ENCODE results near the gene TRIM43.
"Not testable (repeated sequence)": the region's sequence is repeated elsewhere in the genome, so short reads cannot be mapped to it uniquely, and the experiment has no call there.

The TRIM43 gene

DNA sequence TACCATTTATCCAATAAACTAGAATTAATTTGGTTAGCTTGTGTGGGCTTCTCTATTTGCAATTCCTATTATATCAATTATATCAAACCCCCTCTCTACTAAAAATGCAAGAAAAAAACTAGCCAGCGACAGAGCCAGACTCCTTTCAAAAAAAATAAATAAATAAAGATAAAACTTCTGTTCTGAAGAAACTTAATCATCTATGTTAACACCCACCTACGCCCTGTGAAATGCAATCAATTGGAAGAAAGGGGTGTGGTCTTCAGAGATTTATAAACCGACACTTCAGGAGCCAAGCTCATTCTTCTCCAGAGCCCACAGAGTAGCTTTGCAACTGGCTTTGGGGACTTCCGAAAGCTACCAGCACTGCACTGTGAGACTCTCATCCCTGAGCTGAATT lies at the start of gene TRIM43:
Gene TRIM43, plus strand, starts transcription at position 301 of the 400 bp plus-strand sequence. CDS start 2,023 bp downstream, outside the sequence.
- not testable (repeated sequence) for DNase-seq (ENCODE audit: low read depth)

DNA sequence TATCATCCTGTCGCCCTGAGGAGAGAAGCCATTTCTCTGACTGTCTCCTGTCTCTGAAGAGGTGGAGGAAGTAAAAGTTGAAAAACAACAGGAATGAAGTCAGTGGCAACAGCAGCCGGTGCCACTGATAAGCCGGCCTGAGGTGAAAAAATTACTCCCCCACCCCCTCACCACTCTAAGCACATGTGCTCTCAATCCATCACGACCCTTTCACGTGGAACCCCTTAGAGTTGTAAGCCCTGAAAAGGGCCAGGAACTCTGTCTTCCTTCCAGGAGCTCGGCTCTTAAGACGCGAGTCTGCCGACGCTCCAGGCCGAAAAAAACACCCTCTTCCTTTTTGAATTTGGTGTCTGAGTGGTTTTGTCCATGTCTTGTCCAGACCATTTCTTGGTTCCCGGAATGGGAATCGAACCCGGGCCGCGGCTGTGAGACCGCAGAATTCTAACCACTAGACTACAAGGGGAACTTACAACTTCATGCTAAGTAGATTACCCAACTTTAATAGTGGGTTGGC lies 40.7 kb upstream of the TRIM43 start:
- no peak for DNase-seq (ENCODE audit: low read depth)

DNA sequence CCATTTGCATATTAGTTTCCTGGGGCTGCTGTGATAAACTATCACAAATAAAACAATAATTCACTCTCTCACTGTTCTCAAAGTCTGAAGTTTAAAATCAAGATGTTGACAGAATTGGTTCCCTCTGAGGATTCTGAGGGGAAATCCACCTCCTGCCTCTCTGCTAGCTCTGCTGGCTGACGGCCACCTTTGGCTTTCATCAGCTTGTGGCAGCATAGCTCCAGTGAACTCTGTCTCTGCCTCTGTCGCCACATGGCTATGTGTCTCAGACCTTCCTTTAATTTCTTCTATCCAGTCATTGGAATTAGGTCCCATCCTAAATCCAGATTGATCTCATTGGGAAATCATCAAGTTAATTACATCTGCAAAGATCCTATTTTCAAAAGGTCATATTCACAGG lies 38.9 kb upstream of the TRIM43 start:
- no peak for DNase-seq (ENCODE audit: low read depth)

DNA sequence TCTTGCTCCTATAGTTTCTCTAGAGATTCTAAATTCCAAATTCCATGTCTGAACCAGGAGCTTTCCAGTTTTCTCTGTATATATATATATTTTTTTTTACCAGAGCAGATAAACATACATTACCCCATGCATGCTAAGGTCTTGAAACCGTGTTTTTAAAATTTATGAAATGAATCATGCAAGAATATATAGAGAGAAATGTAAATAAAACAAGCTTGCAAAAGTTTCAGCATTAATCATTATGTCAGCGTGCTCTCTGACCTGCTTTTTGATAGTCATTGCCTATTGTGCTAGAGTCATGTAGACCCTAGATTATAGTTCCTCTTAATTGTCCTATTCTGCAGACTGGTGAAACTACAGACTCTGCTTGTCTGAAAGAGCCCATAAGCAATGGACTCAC lies 22.6 kb upstream of the TRIM43 start:
- no peak for DNase-seq (ENCODE audit: low read depth)

DNA sequence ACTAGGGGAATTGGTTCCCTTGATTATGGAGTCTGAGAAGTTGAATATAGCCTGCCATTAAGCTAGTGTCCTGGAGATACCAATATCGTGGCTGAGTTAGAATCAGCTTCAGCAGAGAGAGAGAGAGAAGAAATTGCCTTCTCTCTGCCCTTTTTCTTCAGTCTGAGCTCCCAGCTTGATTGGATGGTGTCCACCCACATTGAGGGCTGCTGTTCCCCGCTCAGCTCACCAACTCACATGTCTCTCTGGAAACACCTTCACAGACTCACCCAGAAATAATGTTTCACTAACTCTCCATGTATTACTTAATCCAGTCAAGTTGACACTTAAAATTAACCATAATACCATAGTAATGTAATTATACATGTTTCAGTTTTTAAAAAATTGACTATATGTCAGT lies 17.9 kb upstream of the TRIM43 start:
- DNase-seq (ENCODE audit: low read depth): no peak

DNA sequence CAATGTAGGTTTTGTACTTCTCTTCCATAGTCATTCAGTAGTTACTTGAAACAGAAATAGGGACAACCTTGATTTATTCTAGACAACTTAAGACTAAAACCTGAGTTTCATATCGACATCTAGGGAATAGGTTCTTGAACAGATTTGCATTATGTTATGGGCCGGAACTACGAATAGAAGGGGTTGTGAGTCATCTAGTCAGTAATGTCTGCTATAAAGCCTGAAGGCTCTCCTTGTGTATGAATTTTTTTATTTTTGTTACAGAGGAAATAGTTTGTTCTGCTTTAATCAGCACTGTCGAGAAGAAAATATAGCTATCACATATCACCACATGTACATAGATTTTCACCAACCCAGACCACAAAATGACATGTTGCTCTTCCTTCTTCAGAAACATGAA lies 17.3 kb upstream of the TRIM43 start:
- no peak for DNase-seq (ENCODE audit: low read depth)

DNA sequence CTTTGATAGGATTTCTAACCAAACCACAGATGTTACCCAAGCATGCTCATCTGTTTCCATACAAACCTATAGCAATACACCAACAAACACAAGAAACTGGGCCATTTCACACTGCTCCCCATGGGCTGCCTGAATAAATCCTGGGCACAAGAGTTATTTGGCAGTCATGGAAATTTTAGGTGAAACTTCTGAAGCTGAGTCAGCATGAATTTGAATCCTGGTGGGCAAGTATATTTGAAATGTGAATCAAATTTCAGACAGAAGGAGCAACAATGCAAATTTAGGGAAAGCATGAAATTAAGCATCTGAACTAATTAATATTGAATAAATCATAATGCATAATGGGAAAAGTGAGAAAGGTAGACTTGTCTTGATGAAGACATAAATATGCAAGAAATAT lies 15.9 kb upstream of the TRIM43 start:
- DNase-seq (ENCODE audit: low read depth): no peak

DNA sequence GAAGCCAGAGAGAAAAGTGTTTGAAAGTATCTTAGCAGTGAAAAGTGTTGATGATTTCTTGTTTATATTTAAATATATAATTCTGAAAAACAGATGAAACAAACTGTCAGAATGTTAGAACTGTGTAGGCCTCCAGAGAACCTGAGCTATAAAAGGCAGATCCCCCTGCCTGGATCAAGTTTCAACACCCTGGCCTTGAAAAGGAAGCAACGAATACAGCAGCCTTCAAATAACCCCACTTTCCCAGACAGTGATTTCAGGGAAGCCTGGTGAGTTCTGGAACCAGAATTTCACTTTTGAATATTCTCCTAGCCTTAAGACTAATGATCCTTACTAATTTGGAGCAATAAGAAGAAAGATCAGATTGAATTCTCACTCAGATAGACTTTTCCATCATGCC lies 13.3 kb upstream of the TRIM43 start:
- DNase-seq (ENCODE audit: low read depth): no peak

DNA sequence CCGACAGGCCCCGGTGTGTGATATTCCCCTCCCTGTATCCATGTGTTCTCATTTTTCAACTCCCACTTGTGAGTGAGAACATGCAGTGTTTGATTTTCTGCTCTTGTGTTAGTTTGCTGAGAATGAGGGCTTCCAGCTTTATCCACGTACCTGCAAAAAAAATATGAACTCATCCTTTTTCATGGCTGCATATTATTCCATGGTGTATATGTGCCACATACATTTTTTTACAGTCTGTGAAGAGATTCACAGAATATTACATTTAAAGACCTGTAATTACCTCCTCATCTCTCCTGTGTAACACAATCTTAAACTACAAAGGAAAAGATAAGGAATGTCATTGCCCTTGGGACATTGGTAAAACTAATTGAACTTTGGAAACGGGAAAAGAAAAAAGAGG lies 8.3 kb upstream of the TRIM43 start:
- not testable (repeated sequence) for DNase-seq (ENCODE audit: low read depth)

DNA sequence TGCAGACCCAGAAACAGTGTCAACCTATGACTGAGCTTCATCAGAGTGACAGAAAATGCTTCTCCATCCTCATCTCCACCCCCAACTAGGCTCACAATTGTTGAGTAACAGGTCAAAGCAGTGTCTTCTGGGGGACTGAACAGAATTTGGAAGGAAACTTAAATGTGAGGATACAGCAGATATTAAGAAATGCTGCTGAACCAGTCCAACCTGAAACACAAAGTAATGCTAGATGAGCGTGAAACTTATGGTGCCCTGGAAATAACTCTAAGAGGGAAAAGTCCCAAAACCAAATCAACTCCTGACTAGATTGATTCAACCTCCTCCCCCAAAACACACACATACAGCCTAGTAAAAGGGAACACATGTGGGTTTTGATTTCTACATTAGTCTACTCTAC lies 7.5 kb upstream of the TRIM43 start:
- not testable (repeated sequence) for DNase-seq (ENCODE audit: low read depth)

DNA sequence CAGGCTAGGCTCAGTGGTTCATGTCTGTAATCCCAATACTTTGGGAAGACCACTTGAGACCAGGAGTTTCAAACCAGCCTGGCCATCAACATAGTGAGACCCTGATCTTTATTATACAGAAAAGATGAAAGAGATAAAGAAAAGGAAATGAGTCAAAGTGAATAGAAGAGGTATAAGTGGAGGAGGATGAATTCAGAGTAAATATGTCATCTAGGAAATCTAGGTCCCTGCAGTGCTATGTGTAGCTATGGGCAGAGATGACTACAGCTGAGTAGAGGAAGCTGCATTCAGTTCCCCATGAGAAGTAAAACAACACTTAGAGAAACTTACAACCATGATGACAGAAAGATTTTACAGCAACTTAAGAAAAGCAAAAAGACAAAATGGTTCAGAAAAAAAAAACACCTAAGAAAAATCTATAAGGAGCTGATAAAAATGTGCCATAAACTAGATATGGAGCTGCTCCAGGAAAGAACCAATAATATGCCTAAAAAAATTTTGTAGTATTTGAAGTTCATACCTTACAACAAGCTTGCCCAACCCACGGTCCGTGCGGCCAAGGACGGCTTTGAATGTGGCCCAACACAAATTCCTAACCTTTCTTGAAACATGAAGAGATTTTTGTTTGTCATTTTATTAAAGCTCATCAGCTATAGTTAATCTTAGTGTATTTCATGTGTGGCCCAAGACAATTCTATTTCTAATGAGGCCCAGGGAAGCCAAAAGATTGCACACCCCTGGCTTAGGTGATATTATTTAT lies 1.8 kb upstream of the TRIM43 start:
- DNase-seq (ENCODE audit: low read depth): not testable (repeated sequence)

DNA sequence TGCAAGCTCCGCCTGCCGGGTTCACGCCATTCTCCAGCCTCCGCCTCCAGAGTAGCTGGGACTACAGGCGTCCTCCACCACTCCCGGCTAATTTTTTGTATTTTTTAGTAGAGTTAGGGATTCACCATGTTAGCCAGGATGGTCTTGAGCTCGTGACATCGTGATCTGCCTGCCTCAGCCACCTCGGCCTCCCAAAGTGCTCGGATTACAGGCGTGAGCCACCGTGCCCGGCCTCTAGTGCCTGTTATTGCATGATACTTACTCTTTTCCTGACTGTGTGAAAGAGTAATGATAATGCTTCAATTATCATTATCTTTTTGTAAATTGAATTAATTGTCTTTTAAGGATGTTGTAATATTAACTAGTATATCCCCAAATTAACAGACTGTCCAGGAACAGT lies 1.2 kb downstream of the TRIM43 start:
- DNase-seq (ENCODE audit: low read depth): not testable (repeated sequence)

DNA sequence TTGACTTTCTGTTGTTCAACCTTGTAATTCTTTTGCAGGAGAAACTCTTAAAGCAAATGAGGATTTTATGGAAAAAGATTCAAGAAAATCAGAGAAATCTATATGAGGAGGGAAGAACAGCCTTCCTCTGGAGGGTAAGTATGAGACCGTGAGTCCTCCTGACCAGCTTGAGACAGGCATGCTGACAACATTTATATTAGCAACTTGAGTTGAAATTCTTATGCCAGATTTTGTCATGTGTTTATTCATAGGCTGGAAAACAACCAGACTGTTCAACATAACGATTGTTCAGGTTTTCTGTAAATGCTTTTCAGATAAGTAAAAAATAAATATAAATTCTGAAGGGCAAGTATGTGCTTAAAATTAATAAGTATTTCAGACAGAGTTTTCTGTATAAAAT lies 3.2 kb downstream of the TRIM43 start:
- not testable (repeated sequence) for DNase-seq (ENCODE audit: low read depth)

DNA sequence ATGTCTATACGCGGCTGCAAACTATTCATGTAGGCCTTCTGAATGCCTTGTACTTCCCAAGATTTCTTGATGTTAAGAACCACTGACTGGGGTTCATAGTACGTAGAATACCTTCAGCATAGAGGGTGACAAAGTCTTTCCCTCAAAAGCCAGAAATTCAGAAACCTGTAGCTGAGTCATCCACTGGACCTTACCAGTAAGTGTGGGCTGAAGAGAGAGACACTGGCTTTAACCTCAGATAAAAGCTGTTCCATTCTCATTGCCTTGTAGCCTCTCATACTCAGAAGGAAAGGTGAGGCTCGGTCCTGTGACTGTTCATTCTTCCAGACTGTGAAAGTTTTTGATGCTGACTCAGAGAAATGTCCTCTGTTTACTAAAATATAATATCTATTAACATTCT lies 9.5 kb downstream of the TRIM43 start:
- not testable (repeated sequence) for DNase-seq (ENCODE audit: low read depth)

DNA sequence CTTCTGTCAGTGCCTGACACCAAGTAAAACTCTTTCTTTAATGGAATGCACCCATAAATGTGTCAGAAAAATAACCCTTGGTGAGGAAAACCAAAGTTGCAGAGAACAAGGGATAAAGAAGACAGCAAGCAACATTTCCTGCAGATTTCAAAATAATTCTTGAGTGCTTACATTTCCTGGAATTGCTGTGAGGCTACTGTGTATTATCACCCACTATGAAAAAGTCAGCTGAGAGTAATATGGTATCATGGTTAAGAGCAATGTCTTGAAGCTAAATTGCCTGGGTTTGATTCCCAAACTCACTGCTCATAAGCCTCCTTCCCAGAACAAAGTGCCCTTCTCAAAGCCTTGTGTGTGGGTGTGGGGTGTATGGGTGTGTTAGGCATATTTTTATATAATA lies 10.3 kb downstream of the TRIM43 start:
- not testable (repeated sequence) for DNase-seq (ENCODE audit: low read depth)

DNA sequence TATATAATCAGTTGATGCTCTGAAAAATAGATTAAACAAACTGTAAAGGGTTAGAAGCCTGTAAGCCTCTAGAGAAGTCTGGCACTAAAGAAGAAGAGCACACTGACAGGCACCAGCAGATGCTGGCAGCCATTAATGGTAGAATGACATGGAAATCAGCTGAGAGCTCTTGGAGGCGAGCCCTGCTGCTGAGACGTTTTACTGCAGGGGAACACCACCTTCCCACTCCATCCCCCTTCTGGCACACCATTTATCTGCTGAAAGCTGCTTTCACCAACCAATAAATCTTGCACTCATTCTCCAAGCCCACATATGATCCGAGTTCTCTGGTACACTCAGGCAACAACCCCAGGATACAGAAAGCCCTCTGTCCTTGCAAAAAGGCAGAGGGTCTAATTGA lies 16.6 kb downstream of the TRIM43 start:
- not testable (repeated sequence) for DNase-seq (ENCODE audit: low read depth)

DNA sequence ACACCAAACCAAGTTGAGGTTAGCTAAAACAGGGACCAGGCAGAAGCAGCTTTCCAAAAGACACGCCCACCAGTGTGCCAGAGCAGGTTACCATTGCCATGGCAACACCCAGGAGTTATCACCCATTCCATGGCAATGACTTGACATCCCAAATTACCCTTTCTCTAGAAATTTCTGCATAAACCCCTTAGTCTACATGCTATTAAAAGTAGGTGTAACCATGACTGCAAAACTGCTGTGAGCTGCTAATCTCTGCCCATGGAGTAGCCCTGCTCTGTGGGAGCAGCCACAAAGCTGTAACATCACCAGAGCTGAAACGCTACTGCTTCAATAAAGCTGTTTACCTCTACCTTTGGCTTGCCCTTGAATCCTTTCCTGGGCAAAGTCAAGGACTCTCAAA lies 18.0 kb downstream of the TRIM43 start:
- not testable (repeated sequence) for DNase-seq (ENCODE audit: low read depth)

DNA sequence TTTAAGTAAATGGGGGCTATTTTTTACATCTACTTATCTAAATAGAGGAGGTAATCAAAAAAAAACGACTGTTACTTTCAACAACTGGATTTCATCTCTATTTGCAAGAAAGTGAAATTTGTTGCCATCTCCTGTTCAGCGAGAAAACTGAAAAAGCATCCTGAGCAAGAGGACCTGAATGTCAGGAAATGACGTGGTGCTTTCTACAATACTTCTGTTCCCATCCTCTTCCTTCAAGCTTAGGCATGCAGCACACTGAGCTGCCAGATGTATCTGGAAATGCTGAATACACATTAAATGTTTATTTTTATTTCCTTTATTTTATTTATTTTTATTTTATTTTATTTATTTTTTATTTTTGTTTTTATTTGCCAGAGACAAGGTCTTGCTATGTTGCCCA lies 21.2 kb downstream of the TRIM43 start:
- not testable (repeated sequence) for DNase-seq (ENCODE audit: low read depth)

DNA sequence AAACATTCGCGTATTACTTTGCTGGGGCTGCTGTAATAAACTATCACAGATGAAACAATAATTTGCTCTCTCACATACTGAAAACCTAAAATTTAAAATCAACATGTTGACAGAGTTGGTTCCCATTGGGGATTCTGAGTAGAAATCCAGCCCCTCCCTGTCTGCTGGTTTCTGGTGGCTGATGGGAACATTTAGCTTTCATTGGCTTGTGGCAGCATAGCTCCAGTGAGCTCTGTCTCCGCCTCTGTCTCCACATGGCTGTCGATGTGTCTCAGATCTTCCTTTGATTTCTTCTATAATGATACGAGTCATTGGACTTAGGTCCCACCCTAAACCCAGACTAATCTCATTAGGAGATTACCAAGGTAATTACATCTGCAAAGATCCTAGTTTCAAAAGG lies 30.9 kb downstream of the TRIM43 start:
- DNase-seq (ENCODE audit: low read depth): not testable (repeated sequence)

DNA sequence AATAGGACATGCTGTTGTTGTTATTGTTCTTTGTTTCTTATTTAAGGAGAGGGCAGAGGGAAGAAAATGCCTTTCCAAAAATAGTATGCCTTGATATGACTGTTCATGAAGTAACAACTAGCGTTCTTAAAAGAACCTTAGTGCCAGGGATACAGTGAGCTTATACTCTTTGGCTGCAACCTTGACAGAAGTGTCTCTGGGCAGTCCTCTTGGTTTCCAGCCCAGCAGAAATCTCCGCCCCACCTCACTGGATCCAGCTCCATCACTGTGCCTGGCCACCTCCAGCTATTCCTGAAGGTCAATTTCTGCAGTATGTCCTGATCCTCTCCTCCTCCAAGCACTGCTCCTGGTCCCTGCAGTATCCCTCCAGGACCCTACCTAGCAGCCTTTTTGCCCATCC lies 39.2 kb downstream of the TRIM43 start:
- DNase-seq (ENCODE audit: low read depth): not testable (repeated sequence)

DNA sequence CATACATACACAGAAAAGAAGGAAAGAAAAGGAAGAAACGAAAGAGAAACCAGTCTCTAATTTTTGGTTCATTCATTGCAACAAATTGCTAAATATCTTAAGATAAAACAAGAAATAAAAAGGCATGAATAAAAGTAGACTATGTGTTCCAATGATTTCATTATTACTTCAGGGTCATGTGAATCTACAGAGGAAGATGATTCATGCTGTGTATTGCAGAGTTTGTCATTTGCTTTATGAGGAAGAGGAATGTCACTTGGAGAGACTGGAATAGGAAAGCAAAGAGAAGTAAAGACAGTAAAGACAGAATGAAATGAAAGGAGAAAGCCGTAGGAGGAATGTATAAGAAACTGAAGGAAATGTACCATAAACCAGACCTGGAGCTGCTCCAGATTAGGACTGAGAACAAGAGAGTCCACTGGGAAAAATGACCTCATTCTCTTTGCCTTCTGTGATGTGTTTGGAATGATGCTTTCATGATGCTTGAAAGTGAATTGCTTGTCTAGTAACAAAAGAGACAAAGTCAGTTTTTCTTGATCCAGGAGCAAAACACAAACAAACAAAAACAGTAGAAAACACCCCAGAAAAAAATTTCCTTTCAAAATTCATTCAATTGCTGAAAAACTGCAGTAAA lies 41.9 kb downstream of the TRIM43 start:
- DNase-seq (ENCODE audit: low read depth): not testable (repeated sequence)

DNA sequence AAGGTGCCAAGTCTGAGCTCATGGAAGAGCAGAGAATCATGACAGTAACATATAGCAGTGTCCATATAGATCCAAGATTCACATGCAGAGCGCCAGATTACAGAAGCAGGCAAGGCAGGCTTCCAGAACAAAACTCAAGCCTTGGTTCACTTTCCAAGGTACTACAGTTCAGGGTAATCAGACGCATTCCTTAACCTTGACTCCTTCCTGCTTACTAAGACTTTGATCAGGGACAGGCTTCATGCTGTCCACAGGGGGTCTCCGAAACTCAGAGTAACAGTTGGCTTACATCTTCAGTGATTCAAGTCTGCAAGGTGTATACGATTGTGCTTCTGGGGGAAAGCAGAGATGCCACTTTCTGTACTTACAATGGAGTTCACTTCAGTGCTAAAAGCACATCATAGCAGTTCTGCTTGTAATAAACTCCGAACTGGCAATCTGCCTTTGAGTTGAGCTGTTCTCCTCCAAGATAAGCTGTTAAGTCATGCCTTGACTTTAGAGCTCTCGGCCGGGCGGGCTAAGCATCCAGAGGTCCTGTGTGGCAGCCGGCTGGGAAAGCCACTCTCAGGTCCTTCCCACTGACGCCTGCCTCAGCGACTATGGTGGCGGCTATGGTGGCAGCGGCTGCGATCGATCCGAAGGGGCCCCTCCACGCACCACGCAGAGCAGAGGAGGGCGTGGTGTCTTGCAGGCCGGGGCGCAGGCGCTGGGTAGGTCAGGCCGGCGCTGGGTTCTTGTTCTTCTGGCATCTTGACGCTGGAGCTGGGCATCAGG lies 48.9 kb downstream of the TRIM43 start:
- not testable (repeated sequence) for DNase-seq (ENCODE audit: low read depth)

DNA sequence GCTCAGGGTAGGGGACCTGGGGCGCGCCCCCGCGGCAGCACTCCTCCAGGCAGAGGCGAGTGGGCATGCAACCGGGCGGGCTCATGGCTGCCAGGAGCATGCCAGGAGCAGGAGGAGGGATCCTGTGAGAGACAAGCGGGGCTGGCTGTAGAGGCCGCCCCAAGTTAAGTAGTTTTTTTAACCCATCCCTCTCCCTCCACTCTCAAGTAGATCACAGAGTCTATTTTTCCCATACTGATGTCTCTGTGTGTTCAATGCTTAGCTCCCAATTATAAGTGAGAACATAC lies 49.4 kb downstream of the TRIM43 start:
- not testable (repeated sequence) for DNase-seq (ENCODE audit: low read depth)
